Upper lobe of left lung (tissue), 6 donors: ENCODE measurements around the gene ATL1. TPM values are rescaled to one million over a fixed set of nuclear protein-coding genes. Genes with fewer than 3 reads are reported as not detected.

Experiments
- ATAC-seq, 2 donors: fragments of 200-7000 bp; cut with Tn5 transposase; one replicate each; pipeline ENCODE4 v1.9.1; 2022; ENCODE audit warnings: mild to moderate bottlenecking in 2 of 2, moderate library complexity in 2 of 2; ENCODE audit not compliant: low FRiP score in 2 of 2
- DNase-seq, 2 donors: peaks; one replicate each; pipeline ENCODE4 v3.0.0-alpha.2; 2019 to 2020
- H3K27ac ChIP-seq, 4 donors: fragments of 200-600 bp; sonication (generic); one replicate each; pipeline ENCODE4 v1.5.1; 2016 to 2019
- H3K27me3 ChIP-seq, 4 donors: fragments of 200-600 bp; sonication (generic); one replicate each; pipeline ENCODE4 v1.5.1; 2017 to 2019
- H3K36me3 ChIP-seq, 4 donors: fragments of 200-600 bp; sonication (generic); one replicate each; pipeline ENCODE4 v1.5.1; 2016 to 2019
- H3K4me1 ChIP-seq, 4 donors: fragments of 200-600 bp; sonication (generic); one replicate each; pipeline ENCODE4 v1.5.1; 2018 to 2019
- H3K4me3 ChIP-seq, 4 donors: fragments of 200-600 bp; sonication (generic); one replicate each; pipeline ENCODE4 v1.5.1; 2017 to 2019; ENCODE audit warnings: mild to moderate bottlenecking in 2 of 4, moderate library complexity in 1 of 4
- H3K9me3 ChIP-seq, 4 donors: fragments of 200-600 bp; sonication (generic); one replicate each; pipeline ENCODE4 v1.5.1; 2018 to 2019
- EP300 ChIP-seq, 4 donors: sonication (generic); formaldehyde crosslinking; IDR thresholded peaks; one replicate each; pipeline ENCODE4 v1.5.1; 2017; ENCODE audit warnings: antibody characterized with exemption in 4 of 4, control low read depth in 2 of 4
- POLR2A ChIP-seq, 4 donors: fragments of 450-650 bp; IDR thresholded peaks; one replicate each; pipeline ENCODE4 v1.5.1; 2016 to 2017; ENCODE audit warnings: antibody characterized with exemption in 4 of 4, mild to moderate bottlenecking in 2 of 4
- POLR2AphosphoS5 ChIP-seq, 2 donors: sonication (generic); formaldehyde crosslinking; IDR thresholded peaks; one replicate each; pipeline ENCODE4 v1.5.1; 2017; ENCODE audit warnings: antibody characterized with exemption in 2 of 2
- WGBS, 2 donors: methylation state at CpG; one replicate each; pipeline ENCODE4 v1.1.5; 2017 to 2018; 5-methylcytosine and 5-hydroxymethylcytosine counted together
- total RNA-seq, 6 donors: library from RNA; depleted of rRNA in 4 of 6; stranded (reverse); fragments of >200 nt in 4 of 6; gene quantifications; one replicate each; pipeline versions ENCODE4 v1.1.0 to v1.2.1, GENCODE V29; 2016 to 2021
- TF ChIP-seq, protein P1 (sequence below), 6 experiments: fragments of 450-650 bp in 4 of 6; fragments of 200-600 bp in 2 of 6; sonication (generic) in 2 of 6; IDR thresholded peaks; one replicate each; pipeline ENCODE4 v1.5.1; 2016 to 2019; ENCODE audit warnings: antibody characterized with exemption in 6 of 6
- donor health status: DM: no; HTN: no; CAD: no; lungs with moderate emphysema.
- donor health status: DM: no; HTN: yes; CAD: no; lungs with severe emphysema.

ATL1 gene
- total RNA-seq, 6 donors from 2014 or later = 1.3 to 7.9 (median 5.3) TPM

DNA sequence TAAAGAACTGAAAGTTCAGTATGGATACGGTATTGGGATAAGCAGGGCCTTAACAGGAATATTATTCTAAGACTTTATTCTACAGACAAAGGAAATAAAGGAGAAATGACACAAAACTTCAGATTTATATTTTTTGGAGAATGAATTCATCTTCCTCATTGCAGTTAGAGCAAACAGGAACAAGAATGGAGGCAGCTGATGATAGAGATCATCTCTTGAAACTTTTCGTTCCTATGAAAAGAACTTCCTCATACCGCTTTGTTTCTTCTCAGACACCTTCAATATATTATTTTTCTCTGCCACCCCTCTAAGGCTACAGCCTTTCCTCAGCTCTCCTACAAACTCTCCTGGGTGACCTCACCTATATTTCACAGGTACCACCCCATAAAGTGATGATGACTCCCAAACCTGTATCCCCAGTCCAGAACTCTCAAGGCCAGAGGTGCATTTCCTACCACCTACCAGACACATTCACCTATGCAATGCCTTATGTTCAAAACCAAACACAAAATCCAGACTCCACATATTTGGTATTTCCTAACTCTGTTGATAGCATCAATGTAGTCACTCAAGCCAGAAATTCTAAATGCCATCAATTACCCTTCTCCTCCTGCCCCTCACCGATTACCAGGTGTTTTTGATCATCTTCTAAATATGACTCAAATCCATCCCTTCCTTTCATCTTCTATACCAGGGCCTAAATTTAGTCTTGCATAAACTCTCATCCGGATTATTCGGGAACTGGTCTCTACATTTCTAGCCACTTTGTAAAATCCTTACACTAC is 35.0 kb upstream of the ATL1 start:
- WGBS, 2 donors = 71 to 74% methylated on average over 6 of the region's 6 CpGs
- no peak overlapping the region for H3K27ac ChIP-seq
- H3K9me3 ChIP-seq = no peaks in the 10 kb centered on the region
- no peaks in the 10 kb centered on the region for H3K27me3 ChIP-seq
- H3K36me3 ChIP-seq = no peaks in the 10 kb centered on the region
- DNase-seq (no peak), ATAC-seq (no peak)
- TF ChIP-seq, protein P1, sequence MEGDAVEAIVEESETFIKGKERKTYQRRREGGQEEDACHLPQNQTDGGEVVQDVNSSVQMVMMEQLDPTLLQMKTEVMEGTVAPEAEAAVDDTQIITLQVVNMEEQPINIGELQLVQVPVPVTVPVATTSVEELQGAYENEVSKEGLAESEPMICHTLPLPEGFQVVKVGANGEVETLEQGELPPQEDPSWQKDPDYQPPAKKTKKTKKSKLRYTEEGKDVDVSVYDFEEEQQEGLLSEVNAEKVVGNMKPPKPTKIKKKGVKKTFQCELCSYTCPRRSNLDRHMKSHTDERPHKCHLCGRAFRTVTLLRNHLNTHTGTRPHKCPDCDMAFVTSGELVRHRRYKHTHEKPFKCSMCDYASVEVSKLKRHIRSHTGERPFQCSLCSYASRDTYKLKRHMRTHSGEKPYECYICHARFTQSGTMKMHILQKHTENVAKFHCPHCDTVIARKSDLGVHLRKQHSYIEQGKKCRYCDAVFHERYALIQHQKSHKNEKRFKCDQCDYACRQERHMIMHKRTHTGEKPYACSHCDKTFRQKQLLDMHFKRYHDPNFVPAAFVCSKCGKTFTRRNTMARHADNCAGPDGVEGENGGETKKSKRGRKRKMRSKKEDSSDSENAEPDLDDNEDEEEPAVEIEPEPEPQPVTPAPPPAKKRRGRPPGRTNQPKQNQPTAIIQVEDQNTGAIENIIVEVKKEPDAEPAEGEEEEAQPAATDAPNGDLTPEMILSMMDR (IDR thresholded peaks at IDR 0.05) = no peak
- TF ChIP-seq EP300 (IDR thresholded peaks at IDR 0.05) (no peak), POLR2AphosphoS5 (IDR thresholded peaks at IDR 0.05) (no peak), POLR2A (IDR thresholded peaks at IDR 0.05) (no peak)
- no peak overlapping the region for H3K4me3 ChIP-seq
- peaks cover 36 to 53% (median 40%) of the 10 kb centered on the region in 4 donors for H3K4me1 ChIP-seq

DNA sequence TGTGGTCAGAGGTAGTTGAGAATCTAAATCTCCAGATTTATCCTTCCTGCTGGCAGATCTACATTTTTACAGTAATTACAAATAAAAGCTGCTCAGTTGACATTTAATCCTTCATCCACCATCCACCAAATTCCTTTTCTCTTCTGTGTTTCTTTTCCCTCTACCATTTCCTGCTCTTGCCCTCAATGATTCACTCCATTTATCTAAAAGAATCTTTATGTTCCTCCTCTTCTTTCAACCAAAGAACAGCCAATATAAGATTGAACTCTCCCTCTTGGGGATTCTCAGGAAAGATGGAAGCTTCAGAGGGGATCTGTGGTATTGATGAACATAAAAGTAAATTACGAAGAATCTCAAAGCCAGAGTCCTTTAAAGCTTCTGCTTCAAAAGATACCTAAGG is 31.9 kb upstream of the ATL1 start:
- no peak for ATAC-seq

DNA sequence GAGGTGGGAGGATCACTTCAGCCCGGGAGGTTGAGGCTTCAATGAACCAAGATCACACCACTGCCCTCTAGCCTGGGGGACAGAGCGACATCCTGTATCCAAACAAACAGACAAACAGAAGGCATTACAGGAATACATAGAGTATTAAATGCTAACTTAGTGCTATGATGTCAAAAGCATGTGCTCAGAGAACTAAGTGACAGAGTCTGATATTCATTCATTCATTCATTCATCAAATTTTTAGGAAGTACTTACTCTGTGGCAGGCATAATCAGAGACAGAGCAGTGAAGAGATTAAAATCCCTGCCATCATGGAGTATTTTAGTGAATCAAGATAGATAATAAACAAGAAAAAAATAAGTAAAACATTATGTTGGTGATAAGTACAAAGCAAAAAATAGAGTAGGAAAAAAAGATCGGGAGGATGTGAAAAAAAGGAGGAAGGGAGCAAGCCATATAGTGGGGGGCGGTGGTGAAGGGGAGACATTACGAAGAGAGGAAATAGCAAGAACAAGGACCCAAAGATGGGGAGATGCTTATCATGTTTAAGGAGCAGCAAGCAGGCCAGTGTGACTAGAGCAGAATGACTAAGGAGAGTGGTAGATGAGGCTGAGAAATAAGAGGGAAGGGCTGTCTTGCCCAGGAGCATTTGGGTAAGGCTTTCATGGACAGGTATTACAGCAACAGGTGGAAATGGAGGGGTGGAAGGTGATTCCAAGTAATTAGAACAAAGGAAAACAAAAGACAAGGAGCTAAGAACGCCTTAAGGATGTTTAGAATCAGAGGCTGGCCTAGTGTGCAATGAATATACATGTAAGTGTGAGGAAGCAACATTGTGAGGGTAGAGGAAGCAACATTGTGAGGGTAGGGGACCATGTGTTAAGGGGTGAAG is 30.4 kb upstream of the ATL1 start:
- ATAC-seq (no peak), DNase-seq (no peak)
- H3K4me1 ChIP-seq = peaks cover 36 to 53% (median 42%) of the 10 kb centered on the region in 4 donors
- no peaks in the 10 kb centered on the region for H3K36me3 ChIP-seq
- TF ChIP-seq POLR2AphosphoS5 (IDR thresholded peaks at IDR 0.05) (no peak), POLR2A (IDR thresholded peaks at IDR 0.05) (no peak), EP300 (IDR thresholded peaks at IDR 0.05) (no peak)
- TF ChIP-seq, protein P1 (IDR thresholded peaks at IDR 0.05) = no peak
- no peaks in the 10 kb centered on the region for H3K27me3 ChIP-seq
- H3K4me3 ChIP-seq = peak overlapping the region in 1 of 4 donors; percentile 83
- H3K27ac ChIP-seq = peak overlapping the region in 2 of 4 donors; percentile 21 to 58
- WGBS, 2 donors = 48 to 50% methylated on average over 6 of the region's 6 CpGs
- no peaks in the 10 kb centered on the region for H3K9me3 ChIP-seq

More for the DNA sequence above, 31.9 kb upstream of the ATL1 start:
- Histone ChIP-seq H3K9me3 (no peaks in the 10 kb centered on the region), H3K27ac (no peak overlapping the region), H3K36me3 (no peaks in the 10 kb centered on the region), H3K4me3 (no peak overlapping the region), H3K4me1 (peaks cover 40 to 60% (median 43%) of the 10 kb centered on the region in 4 donors), H3K27me3 (no peaks in the 10 kb centered on the region)
- no peak for DNase-seq
- TF ChIP-seq POLR2A (IDR thresholded peaks at IDR 0.05) (no peak), POLR2AphosphoS5 (IDR thresholded peaks at IDR 0.05) (no peak)
- 86 to 97% methylated on average over 1 of the region's 1 CpG for WGBS, 2 donors

DNA sequence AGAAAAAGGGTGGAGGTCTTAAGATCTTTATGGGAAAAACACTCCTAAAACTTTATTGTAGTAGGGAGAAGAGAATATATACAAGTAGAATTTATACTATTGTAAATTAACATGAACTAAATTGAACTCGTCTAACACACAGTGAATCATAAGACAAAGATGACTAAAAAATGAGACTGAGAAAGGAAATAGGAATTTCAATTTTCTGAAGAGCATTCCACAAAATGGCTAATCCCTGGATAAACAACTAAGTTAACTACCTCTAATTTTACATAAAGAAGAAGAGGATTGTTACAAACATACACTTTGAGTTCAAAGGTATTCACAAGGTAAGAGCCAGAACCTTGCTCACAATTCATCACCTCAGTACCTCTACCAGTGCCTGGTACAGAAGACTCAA is 29.6 kb upstream of the ATL1 start:
- Histone ChIP-seq H3K36me3 (no peaks in the 10 kb centered on the region), H3K27ac (peak overlapping the region in 2 of 4 donors; percentile 21 to 58), H3K4me1 (peaks cover 30 to 45% (median 38%) of the 10 kb centered on the region in 4 donors), H3K4me3 (peak overlapping the region in 2 of 4 donors; percentile 83 to 98), H3K9me3 (no peaks in the 10 kb centered on the region), H3K27me3 (no peaks in the 10 kb centered on the region)
- no peak for ATAC-seq
- DNase-seq = no peak
- no peak for TF ChIP-seq POLR2A (IDR thresholded peaks at IDR 0.05)
- TF ChIP-seq EP300 (IDR thresholded peaks at IDR 0.05) = no peak
- TF ChIP-seq POLR2AphosphoS5 (IDR thresholded peaks at IDR 0.05) = no peak
- TF ChIP-seq, protein P1 (IDR thresholded peaks at IDR 0.05) = no peak
- 30 to 48% methylated on average over 1 of the region's 1 CpG for WGBS, 2 donors

DNA sequence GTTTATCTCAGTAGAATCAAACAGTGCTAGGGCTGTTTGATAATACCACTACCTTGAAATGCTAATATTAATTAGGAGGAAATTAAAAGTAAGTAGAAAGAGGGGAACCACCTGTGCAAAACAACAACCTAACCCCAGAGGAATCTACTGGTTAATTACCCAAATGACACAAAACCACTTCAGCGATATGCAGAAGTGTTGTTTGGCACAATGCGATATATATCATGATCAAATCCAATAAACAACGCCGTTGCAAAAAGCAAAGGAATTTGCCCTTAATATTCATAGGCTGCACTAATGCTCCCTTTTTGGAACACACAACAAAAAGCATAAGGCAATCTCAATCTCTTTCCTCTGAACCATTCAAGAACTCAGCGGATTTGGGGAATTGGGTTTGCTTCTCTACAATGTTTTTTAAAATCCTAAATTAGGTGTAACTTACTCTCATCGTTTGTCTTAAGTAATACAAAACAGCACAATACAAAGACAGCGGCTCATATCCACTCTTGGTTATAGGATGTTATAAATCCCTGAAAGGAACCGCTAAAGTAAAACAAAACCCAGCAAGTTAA is 29.1 kb upstream of the ATL1 start:
- 42 to 45% methylated on average over 8 of the region's 8 CpGs for WGBS, 2 donors
- no peak for DNase-seq
- H3K4me3 ChIP-seq = peak overlapping the region in 3 of 4 donors; percentile 78 to 98 (median 83)
- peak overlapping the region in 3 of 4 donors; percentile 3 to 92 (median 91) for H3K27ac ChIP-seq
- H3K27me3 ChIP-seq = no peaks in the 10 kb centered on the region
- ATAC-seq = no peak
- peaks cover 30 to 45% (median 37%) of the 10 kb centered on the region in 4 donors for H3K4me1 ChIP-seq
- no peaks in the 10 kb centered on the region for H3K9me3 ChIP-seq
- H3K36me3 ChIP-seq = no peaks in the 10 kb centered on the region
- TF ChIP-seq, protein P1 (IDR thresholded peaks at IDR 0.05) = no peak
- TF ChIP-seq POLR2A (IDR thresholded peaks at IDR 0.05) = no peak
- no peak for TF ChIP-seq POLR2AphosphoS5 (IDR thresholded peaks at IDR 0.05)
- no peak for TF ChIP-seq EP300 (IDR thresholded peaks at IDR 0.05)
